Cortex of kidney (tissue), 1 donor: Measurements from ENCODE around the gene MYOM1.
"Not testable (repeated sequence)": the region's sequence is repeated elsewhere in the genome, so short reads cannot be mapped to it uniquely, and the experiment has no call there.

Experiments
- DNase-seq: peaks from one replicate; lab custom pipeline; 2025; lab: John Stamatoyannopoulos, UW

The MYOM1 gene

DNA sequence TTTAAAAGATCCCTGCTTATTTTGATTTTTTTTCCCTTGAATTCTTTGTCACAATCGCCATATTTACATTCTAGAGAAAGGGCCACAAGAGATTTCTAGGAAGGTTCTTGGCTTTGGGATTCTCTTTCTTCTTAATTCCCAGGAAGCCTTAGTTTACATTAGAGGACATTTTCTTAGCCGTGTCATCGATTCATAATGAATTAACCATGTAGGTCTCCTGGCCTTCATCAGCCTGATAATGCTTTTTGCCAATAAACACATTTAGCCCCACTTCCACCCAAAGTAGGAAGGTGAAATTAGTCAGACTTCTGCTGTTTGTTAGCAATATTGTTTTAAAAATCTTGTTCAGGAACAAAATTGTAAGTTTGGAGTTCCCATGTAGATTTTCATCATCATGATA is 135.6 kb downstream of the MYOM1 start:
- DNase-seq = no peak

DNA sequence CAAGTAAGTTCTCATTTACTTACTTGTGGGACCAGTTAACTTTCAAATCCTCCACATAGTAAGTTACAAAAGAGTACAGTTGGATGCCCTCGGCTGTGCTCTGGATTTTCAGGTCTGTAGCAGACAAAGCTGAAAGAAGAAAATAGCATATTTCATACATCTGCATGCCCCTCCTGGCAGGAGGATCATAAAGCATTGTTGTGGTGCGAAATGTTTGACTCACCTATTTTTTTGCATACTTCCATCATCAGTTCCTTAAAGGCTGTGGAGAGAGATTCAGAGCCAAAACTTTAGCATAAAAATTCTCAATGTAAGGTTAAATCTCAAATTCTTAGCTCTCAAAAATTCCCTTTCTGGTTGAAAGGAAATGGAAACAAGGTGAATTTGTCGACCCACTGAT is 136.0 kb downstream of the MYOM1 start:
- DNase-seq = no peak

DNA sequence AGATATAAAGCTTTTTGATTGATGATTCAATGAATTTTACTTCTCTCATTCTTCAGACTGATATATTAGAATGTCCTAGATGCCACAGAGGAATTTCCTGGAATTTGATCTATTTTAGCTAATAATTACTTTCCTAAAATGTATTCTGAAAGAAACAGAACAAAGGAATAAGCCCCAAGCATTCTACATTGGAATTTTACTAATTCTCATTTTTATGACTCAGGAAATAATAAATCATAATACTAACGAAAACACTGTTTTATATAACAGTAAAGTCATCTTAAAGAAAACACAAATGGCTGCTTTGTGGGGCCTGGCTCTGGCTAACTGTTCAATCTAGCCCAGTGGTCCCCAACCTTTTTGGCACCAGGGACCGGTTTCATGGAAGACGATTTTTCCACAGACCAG is 138.2 kb downstream of the MYOM1 start:
- no peak for DNase-seq

DNA sequence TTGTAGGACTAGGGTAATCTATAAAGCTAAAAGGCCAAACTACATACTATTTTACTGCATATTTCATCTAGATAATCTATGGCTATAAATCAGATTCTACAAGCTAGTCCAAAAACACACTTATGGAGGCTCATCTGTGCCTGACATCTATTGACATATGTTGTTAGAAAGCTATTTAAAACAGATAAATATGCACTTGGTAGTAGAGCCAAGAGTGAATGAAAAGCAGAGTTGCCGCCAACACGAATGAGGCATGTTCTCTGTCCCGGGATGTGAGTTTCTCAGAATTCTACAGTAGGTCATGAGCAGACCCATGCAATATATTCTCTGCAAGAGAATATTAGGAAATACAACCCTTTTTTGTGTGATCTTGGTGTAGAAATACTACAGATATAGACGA is 140.1 kb downstream of the MYOM1 start:
- no peak for DNase-seq

DNA sequence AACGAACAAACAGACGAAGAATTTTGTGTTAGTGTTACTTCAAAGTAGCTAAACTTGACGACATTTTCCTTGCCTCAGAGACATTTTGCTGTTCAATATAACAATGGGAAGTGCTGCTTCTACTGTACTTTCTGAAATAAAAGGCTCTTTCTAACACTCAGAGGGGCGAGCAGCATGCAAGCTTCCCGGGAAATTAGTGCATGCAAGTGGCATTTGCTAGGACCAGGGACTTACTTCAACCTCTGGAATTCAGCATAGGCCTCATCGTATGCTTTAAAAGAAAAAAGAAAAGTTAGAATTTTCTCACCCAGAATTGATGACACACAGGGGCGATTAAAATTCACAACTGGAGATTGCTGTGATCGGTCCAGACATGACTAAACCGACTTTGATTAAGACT is 144.3 kb downstream of the MYOM1 start:
- DNase-seq = no peak

DNA sequence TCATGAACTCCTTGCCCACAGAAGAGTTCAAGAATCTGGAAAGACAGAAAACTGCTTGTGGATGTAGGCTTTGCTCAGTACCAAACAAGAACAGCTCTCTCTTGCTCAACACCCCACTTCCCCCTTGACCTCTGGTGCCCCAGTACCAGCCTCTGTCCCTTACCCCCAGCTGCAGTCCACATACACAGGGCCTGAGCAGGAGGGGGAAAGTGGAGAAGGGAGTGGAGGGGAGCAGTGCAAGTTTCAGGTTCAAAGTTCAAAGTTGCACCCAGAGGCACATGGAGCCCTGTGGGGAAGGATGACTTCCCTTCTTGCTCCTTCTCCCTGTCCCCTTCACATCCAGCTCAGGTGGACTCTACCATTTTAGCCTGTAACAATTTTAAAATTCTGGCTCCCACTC is 145.7 kb downstream of the MYOM1 start:
- DNase-seq = no peak

DNA sequence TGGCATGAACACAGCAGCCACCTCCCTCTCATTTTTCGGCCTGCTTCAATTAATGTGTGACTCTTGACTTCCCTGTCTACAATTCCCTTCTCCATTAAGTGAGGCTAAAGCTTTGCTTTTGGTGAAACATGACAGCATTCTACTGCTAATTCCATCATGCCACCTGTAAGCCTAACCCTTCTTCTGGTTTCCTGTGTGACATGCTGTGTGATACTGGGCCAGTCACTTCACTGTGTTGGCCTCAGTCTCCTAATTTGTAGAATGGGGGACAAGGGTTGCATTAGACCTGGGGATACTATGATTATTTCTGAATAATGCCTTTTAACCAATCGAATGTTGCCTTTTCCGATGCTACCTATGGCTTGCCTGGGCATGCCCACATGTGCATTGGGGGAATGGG is 146.4 kb downstream of the MYOM1 start:
- DNase-seq = not testable (repeated sequence)

DNA sequence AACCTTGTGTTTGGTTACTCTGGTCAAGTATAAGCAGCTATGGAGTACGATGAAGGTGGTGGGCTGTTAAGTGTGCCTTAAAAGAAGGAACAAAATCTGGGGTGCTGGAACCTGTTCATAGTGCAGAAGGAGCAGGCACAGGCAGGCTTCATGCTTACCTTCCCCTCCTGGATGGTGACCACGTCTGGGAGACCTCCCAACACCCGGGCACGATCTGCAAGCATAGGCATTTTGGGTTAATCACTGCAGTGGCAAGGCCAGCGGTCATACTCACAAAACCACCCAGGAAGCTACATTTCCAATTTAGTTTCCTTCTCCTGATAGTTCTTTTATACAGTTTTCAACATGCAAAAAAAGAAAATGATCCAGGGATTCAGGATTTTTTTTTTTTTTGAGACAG is 148.1 kb downstream of the MYOM1 start:
- no peak for DNase-seq

DNA sequence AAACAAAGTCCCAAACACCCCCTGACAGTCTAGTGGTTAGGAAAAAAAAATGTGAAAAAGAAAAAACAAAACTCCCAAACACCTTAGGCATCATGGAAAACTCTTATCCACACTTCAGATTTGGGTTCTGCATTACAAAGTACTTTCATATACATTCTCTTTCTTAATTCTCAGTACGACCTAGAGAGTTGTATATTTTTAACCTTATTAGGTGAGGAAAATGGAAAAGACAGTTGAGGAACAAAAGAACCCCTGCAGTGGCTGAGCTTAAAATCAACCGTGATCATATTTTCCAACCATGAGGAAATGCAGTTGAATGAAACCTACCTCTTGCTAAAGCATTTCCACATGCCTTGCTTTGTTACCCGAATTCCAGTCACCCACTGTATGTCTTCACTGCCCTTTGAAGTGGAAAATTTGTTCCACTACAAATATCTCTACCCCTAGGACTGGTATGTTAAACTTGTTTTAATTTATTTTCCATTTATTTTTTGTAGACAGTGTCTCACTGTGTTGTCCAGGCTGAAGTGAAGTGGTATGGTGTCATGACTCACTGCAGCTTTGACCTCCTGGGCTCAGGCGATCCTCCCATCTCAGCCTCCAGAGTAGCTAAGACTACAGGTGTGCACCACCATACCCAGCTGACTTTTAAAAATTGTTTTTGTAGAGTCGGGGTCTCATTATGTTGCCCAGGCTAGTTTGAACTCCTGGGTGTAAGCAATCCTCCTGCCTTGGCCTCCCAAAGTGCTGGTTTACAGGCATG is 149.9 kb downstream of the MYOM1 start:
- no peak for DNase-seq

DNA sequence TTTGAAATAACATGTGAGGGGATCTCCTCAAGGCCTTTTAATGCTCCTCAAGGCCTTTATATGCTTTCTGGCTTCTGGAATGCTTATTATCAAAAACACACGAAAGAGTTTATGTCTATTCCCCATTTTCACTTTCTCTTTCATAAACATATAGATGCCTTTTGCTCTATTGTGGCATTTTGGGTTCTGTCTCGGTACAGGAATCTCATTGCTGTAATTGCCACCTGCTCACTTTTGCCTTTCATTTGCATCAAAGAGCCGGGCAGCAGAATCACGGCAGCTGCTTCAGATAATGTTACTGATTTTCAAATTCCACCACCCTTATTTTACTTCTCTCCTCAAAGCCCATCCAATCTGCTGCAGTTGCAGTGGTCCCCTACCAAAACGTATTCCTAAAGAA is 152.0 kb downstream of the MYOM1 start:
- no peak for DNase-seq

DNA sequence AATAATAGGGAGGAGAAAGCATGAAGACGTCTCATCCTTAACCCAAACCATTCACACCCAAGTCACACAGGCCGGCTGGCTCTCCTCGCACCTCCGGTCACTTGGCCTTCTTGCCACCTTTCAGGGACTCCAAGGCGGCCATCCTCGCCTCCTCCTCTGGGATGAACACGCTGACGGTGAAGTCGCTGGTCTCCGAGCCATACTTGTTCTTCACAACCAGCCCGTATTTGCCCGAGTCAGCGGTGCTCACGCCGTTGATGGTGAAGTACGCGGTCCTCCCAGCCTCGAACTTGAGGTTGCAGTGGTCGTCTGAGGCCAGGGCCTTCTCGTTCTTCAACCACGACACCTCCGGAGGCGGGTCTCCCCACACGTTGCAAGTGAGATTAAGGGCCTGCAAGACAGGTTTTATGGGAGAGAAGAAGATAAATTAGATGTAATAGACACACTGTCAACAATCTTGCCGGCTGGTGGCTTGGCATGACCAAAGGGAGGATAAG is 152.6 kb downstream of the MYOM1 start:
- no peak for DNase-seq

DNA sequence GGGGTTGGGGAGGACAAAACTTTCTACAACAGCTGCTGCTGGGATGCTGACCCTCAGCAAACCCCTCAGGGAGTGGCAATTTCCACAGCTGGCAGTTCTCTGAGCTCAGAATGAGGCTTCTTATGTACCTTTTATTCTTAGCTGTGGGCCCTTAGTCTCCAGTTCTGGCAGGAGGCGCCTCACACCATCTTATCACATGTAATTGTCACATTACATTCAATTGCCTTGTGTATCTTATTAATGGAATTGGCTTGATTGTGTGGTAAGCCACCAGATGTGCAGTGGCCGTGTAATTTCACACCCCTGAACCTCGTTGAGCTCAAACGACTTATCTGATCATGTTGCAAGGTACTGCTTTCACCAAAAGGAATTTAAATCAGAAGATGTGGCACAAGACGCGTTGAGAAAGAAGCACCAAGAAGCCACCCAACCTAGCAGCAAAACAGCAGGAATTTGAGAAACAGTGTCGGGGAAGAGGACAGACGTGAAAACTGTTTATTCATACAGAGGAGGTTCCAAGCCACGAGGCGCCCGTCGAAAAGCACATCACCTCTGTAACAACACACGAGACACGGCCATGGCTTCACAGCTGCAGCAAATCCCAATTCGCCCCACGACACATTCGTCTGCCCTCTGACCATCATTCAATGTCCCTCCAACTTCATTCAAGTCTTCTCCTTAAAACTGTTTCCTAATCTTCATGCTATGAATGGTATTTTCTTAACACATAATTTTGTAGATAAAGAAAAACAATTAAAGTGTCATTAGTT is 153.2 kb downstream of the MYOM1 start:
- DNase-seq = no peak

DNA sequence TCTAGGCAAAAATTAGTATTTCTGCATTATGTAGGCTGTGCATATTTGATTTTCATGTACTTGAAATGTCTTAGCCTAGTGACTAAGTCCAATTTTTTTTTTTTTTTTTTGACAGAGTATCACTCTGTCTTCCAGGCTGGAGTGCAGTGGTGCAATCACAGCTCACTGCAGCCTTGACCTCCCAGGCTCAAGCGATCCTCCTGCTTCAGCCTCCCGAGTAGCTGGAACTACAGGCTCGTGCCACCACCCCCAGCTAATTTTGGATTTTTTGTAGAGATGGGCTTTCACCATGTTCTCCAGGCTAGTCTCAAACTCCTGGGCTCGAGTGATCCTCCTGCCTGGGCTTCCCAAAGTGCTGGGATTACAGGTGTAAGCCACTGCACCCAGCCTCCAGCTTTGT is 156.0 kb downstream of the MYOM1 start:
- not testable (repeated sequence) for DNase-seq

DNA sequence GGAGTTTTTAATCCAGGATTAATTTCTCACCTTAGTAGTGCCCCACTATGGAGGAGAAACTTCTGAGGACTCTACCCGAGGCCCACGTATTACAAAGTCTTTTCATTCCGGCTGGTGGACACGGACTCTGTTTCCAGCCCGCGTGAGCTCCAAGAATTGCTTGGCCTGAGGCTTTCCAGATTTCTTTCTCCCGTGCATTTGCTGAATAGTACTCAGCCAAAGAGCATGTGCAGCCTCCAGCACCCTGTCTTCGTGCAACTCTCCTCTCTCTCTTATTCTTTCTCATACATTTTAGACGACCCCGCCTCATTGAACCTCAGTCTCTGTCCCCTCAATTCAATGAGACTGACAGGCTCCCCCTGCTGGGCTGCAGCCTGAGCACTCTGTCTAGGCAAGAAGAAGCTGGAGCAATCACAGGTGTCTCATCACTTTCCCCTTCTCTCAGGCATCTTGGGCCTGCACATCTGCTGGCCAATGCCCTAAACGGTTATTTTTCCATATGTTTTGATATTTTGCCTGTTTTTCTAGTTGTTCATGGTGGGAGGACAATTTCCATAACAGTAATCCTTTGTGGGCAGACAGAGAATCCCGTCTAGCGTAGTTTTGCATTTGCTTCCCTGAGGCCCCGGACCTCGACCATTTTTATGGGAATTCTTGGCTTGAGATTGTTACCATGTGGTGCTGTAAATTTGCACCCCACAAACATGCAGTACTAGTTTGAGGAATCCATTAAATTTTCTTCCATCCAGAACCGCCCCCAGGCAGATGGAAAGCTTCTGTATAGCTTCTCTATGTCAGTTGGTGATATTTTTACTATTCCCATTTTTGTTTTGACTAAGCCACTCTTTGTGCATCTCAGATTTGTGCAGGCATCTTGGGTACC is 156.7 kb downstream of the MYOM1 start:
- no peak for DNase-seq

DNA sequence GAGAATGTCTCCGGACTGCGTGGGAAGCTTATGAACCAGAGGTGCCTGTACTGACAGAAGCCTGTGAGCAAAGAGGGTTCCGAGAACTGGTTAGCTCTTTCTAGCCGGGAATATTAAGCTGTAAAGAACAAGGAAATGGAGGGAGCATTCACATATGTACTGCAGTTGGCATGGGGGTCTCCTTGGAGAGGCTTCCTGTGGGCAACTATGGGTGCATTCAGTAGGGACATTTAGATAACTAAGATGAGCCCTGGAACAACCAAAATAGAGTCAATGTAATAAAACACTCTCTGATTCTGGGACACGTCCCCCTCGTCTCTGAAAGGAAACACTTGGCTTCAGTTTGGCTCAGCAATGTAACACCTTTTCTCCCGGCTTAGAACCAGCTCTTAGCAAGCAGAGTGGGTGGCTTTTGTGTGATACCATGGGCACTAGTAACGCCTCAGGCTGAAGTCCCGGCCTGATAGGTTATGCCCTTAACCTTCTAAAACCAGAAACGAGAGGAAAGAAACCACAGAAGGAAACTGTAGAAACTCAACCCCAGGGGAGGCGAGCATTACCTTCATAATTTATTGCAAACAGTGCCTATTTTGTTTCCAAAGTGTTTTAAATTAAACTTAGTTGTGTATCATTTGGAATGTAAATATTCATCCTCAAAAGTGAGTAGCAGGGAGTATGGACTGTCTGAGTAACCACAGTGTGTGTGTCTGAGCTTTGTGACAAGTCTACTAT is 158.0 kb downstream of the MYOM1 start:
- no peak for DNase-seq

DNA sequence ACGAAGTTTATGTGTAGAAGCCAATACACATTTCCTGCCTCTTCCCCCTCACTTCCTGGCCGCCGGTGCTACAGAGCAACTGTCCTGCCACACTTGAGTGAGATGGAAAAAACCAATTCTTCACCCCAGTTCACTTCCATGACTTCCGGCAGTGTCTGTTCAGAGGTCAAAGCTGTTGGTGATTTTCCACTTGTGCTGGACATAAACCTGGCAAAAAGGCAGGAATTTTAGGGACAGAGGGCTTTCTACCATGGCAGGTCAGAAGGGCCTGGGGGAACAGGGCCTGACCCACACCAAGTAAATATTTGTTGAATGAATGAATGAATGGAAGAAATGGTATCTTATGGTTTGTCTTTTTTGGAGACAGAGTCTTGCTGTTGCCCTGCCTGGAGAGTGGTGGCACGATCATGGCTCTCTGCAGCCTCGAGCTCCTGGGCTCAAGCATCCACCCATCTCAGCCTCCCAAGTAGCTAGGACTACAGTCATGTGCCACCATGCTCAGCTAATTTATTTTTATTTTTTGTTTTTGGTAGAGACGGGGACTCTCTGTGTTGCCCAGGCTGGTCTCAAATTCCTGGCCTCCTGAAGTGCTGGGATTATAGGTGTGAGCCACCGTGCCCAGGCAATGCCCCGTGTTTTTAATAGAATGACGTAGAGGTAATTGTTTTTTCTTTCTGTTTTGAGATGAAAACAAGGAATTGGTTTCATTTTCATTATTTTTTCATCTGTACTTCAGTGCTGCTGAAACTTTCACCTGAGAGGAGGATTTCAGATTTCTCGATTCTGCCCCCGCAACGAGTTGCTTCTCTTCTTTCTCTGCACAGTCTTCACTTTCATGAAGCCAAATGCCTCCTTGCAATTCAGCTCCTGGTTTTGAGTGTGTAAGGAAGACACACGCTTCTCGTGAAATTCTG is 158.8 kb downstream of the MYOM1 start:
- no peak for DNase-seq

DNA sequence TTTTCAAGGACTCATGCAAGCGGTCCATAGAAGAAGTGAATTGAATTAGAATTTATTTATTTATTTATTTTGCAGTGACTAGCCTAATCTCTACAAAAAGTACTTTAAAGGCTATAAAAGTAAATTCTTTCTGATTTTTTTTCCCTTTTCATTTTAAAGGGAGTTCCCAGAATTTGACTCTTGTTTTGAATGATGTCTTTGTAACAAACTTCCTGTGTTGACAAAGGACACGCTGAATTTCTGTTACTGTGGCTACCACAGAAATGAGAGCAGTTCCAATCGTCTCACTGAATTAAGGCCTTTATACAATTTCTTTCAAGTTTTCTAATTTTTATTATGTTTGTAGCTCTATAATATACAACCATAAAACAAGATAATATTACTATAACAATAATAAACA is 160.5 kb downstream of the MYOM1 start:
- no peak for DNase-seq

DNA sequence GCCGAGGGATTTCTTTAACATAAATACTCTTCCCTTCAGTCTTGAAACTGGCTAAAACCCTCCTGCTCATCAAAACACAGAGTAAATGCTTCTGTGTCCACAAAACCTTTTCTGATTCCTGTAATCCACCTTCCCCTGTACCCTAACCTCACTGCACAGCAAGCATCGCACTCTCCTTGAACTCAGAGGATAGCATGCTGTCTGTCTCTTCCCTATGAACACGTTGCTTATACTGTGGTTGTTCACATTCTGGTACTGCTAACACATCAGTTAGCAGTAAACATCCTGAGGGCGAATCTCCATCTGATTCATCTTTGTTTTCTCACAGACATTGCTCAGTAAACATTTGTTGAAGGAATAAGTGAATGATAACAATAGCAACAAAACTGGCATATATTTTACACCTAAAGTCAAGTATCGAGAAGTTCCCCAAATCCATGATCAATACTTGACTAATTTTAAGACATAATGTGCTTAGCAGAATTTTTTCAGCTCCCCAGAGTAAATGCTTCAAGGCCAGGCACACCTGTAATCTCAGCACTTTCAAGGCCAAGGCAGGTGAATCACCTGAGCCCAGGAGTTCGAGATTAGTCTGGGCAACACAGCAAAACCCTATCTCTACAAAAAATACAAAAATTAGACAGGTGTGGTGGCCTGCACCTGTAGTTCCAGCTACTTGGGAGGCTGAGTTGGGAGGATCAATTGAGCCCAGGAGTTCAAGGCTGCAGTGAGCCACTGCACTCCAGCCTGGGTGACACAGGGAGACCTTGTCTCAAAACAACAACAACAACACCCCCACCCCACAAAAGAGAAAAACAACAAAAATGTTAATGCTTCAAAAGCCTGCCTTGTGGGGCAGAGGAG is 161.2 kb downstream of the MYOM1 start:
- no peak for DNase-seq

DNA sequence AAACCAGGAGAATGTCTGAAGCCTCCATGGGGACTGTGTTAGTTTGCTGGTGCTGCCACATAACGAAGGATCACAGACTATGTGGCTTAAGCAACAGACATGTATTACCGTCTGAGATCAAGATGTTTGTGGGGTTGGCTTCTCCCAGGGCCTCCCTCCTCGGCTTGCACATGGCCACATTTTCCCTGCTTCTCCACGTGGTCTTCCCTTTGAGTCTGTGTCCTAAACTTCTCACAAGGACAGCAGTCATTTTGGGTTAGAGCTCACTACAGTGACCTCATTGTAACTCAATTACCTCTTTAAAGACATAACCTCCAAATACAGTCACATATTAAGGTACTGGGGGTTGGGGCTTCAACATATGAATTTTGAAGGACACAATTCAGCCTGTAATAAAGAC is 162.2 kb downstream of the MYOM1 start:
- no peak for DNase-seq

DNA sequence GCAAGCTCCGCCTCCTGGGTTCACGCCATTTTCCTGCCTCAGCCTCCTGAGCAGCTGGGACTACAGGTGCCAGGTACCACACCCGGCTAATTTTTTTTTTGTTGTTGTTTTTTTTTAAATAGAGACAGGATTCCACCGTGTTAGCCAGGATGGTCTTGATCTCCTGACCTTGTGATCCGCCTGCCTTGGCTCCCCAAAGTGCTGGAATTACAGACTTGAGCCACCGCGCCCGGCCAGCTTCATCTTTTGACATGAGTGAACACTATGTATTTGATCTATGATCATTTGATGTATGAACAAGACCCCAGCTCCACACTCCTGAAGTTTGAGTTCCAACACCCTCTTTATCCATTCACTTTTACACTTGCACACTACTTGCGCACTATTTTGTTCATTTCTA is 163.5 kb downstream of the MYOM1 start:
- no peak for DNase-seq
